IPS-15b (cell line): ENCODE data around the gene ERMARD.

Experiments used
- H3K27me3 ChIP-seq: one replicate; pipeline ENCODE4 v1.6.1; 2013; ENCODE audit warnings: low read length; ENCODE audit not compliant: control insufficient read depth, insufficient read depth
- H3K36me3 ChIP-seq: one replicate; pipeline ENCODE4 v1.6.1; 2013; ENCODE audit warnings: low read length; ENCODE audit not compliant: control insufficient read depth, insufficient read depth
- H3K4me1 ChIP-seq: one replicate; pipeline ENCODE4 v1.6.1; 2013; ENCODE audit warnings: mild to moderate bottlenecking, low read length; ENCODE audit not compliant: control insufficient read depth, insufficient read depth
- H3K4me3 ChIP-seq: one replicate; pipeline ENCODE4 v1.5.1; 2013; ENCODE audit warnings: low read depth, low read length
- H3K9ac ChIP-seq: one replicate; pipeline ENCODE4 v1.6.1; 2013; ENCODE audit warnings: low read depth, mild to moderate bottlenecking, low read length
- H3K9me3 ChIP-seq: one replicate; pipeline ENCODE4 v1.6.1; 2013; ENCODE audit warnings: mild to moderate bottlenecking, low read length; ENCODE audit not compliant: control insufficient read depth, insufficient read depth

ERMARD gene

GRCh38 chr6:169798764-169799473 is 47.5 kb downstream of the ERMARD start:
- H3K36me3 ChIP-seq: no peaks in the 10 kb centered on the region
- H3K4me1 ChIP-seq: no peaks in the 10 kb centered on the region
- H3K4me3 ChIP-seq: no peak overlapping the region

GRCh38 chr6:169799474-169799926 is 48.1 kb downstream of the ERMARD start:
- no peaks in the 10 kb centered on the region for H3K4me1 ChIP-seq
- H3K9ac ChIP-seq: no peak overlapping the region
- H3K27me3 ChIP-seq: peaks cover 2% of the 10 kb centered on the region

More at GRCh38 chr6:169798764-169799473, 47.5 kb downstream of the ERMARD start:
- Histone ChIP-seq H3K27me3 (peaks cover 2% of the 10 kb centered on the region), H3K9ac (no peak overlapping the region), H3K9me3 (no peaks in the 10 kb centered on the region)

GRCh38 chr6:169800116-169800667 is 48.8 kb downstream of the ERMARD start:
- Histone ChIP-seq H3K4me3 (no peak overlapping the region), H3K9ac (no peak overlapping the region)

More at GRCh38 chr6:169799474-169799926, 48.1 kb downstream of the ERMARD start:
- Histone ChIP-seq H3K36me3 (no peaks in the 10 kb centered on the region), H3K9me3 (no peaks in the 10 kb centered on the region), H3K4me3 (no peak overlapping the region)

GRCh38 chr6:169800668-169801395 is 49.4 kb downstream of the ERMARD start:
- Histone ChIP-seq H3K9ac (no peak overlapping the region), H3K36me3 (no peaks in the 10 kb centered on the region), H3K4me3 (no peak overlapping the region), H3K4me1 (no peaks in the 10 kb centered on the region), H3K27me3 (peaks cover 2% of the 10 kb centered on the region), H3K9me3 (no peaks in the 10 kb centered on the region)

More at GRCh38 chr6:169800116-169800667, 48.8 kb downstream of the ERMARD start:
- Histone ChIP-seq H3K36me3 (no peaks in the 10 kb centered on the region), H3K9me3 (no peaks in the 10 kb centered on the region), H3K27me3 (peaks cover 2% of the 10 kb centered on the region), H3K4me1 (no peaks in the 10 kb centered on the region)

- Histone ChIP-seq H3K9me3 (no peaks in the 10 kb centered on the region), H3K27me3 (peaks cover 2% of the 10 kb centered on the region), H3K9ac (no peak overlapping the region)
Observed at GRCh38 chr6:169801396-169802160, 50.2 kb downstream of the ERMARD start.

GRCh38 chr6:169802790-169803189 is 51.4 kb downstream of the ERMARD start:
- Histone ChIP-seq H3K27me3 (peaks cover 2% of the 10 kb centered on the region), H3K36me3 (no peaks in the 10 kb centered on the region), H3K9ac (no peak overlapping the region), H3K4me3 (no peak overlapping the region), H3K9me3 (no peaks in the 10 kb centered on the region), H3K4me1 (no peaks in the 10 kb centered on the region)

More at GRCh38 chr6:169801396-169802160, 50.2 kb downstream of the ERMARD start:
- no peaks in the 10 kb centered on the region for H3K4me1 ChIP-seq
- H3K4me3 ChIP-seq: no peak overlapping the region
- no peaks in the 10 kb centered on the region for H3K36me3 ChIP-seq

GRCh38 chr6:169803271-169803811 is 51.9 kb downstream of the ERMARD start:
- Histone ChIP-seq H3K36me3 (no peaks in the 10 kb centered on the region), H3K4me3 (no peak overlapping the region), H3K9me3 (no peaks in the 10 kb centered on the region), H3K4me1 (no peaks in the 10 kb centered on the region), H3K27me3 (peaks cover 2% of the 10 kb centered on the region), H3K9ac (no peak overlapping the region)

GRCh38 chr6:169803816-169804340 is 52.5 kb downstream of the ERMARD start:
- Histone ChIP-seq H3K4me3 (no peak overlapping the region), H3K9me3 (no peaks in the 10 kb centered on the region), H3K27me3 (peaks cover 2% of the 10 kb centered on the region), H3K36me3 (no peaks in the 10 kb centered on the region), H3K9ac (no peak overlapping the region), H3K4me1 (no peaks in the 10 kb centered on the region)

- peaks cover 2% of the 10 kb centered on the region for H3K27me3 ChIP-seq
- H3K4me1 ChIP-seq: no peaks in the 10 kb centered on the region
- no peaks in the 10 kb centered on the region for H3K9me3 ChIP-seq
- no peaks in the 10 kb centered on the region for H3K36me3 ChIP-seq
- H3K4me3 ChIP-seq: no peak overlapping the region
- H3K9ac ChIP-seq: no peak overlapping the region
Observed at GRCh38 chr6:169804427-169804826, 53.0 kb downstream of the ERMARD start.

- Histone ChIP-seq H3K4me3 (no peak overlapping the region), H3K9me3 (no peaks in the 10 kb centered on the region), H3K36me3 (no peaks in the 10 kb centered on the region), H3K27me3 (peaks cover 2% of the 10 kb centered on the region), H3K9ac (no peak overlapping the region), H3K4me1 (no peaks in the 10 kb centered on the region)
Observed at GRCh38 chr6:169805242-169805838, 53.9 kb downstream of the ERMARD start.
